Measurements from ENCODE around the gene PON1.

GRCh38 chr7:95317966-95318365, 6.4 kb downstream of the PON1 start:
- no peak for TF ChIP-seq CSRNP3 (CRISPR knock-in tag; IDR thresholded peaks at IDR 0.05)
- no peak for TF ChIP-seq PPARA (CRISPR knock-in tag; IDR thresholded peaks at IDR 0.05; ENCODE audit: borderline replicate concordance)

Data from SK-N-SH treated with all-trans-retinoic acid at 6 μM for 48 hours (cell line).